Mucosa of rectum (tissue), 2 donors: Measurements from ENCODE around the gene FADS3.

ENCODE experiments used
- H3K27ac ChIP-seq, 2 donors: one replicate each; pipeline ENCODE4 v1.7.0; 2013; ENCODE audit warnings: inconsistent platforms in 2 of 2, low read depth in 2 of 2, low read length in 2 of 2
- H3K27me3 ChIP-seq, 2 donors: one replicate each; pipeline ENCODE4 v1.7.0; 2013; ENCODE audit warnings: low read length in 2 of 2; ENCODE audit not compliant: control insufficient read depth in 2 of 2, insufficient read depth in 2 of 2
- H3K36me3 ChIP-seq, 2 donors: one replicate each; pipeline ENCODE4 v1.7.0; 2013; ENCODE audit warnings: low read length in 2 of 2; ENCODE audit not compliant: control insufficient read depth in 2 of 2, insufficient read depth in 2 of 2
- H3K4me1 ChIP-seq, 2 donors: one replicate each; pipeline ENCODE4 v1.7.0; 2013; ENCODE audit warnings: low read length in 2 of 2, mild to moderate bottlenecking in 1 of 2; ENCODE audit not compliant: control insufficient read depth in 2 of 2, insufficient read depth in 2 of 2
- H3K4me3 ChIP-seq, 2 donors: one replicate each; pipeline ENCODE4 v1.7.0; 2013; ENCODE audit warnings: low read length in 2 of 2
- H3K9ac ChIP-seq, 2 donors: one replicate each; pipeline ENCODE4 v1.7.0; 2013; ENCODE audit warnings: low read length in 2 of 2, low read depth in 1 of 2, mild to moderate bottlenecking in 1 of 2
- H3K9me3 ChIP-seq, 2 donors: one replicate each; pipeline ENCODE4 v1.7.0; 2013; ENCODE audit warnings: low read length in 2 of 2; ENCODE audit not compliant: control insufficient read depth in 2 of 2
- donor health status: healthy.
- donor health status: Normal muscosa, but diverticular disease.

The FADS3 gene

DNA sequence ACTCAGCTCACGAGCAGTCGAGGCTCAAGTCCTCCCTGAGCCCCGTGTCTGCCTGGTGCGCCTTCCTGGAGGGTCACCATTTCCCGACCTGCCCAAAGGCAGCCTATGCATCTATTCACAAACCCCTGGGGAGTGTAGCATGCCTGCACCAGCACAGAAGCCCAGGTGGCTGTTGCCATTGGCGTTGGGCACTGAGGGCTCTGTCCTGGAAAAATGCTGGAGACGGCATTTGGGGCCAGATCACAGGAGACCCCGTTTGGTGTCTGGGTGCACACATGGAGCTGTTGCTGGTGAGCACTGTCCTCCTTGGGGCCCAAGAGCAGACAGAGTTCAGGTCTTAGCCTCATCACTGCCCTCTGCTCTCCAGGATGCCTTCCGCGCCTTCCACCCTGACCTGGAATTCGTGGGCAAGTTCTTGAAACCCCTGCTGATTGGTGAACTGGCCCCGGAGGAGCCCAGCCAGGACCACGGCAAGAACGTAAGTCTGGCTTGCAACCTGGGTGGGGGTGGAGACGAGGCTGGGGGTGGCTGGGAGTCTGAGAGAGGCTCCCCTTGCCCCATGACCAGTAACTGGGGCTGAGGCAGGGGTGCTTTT is 53.8 kb downstream of the FADS3 start:
- H3K27ac ChIP-seq, result no peak overlapping the region
- H3K4me1 ChIP-seq, result peaks cover 0 to 8% of the 10 kb centered on the region in 2 donors
- no peaks in the 10 kb centered on the region for H3K9me3 ChIP-seq
- H3K27me3 ChIP-seq, result no peaks in the 10 kb centered on the region
- peaks cover 0 to 2% of the 10 kb centered on the region in 2 donors for H3K36me3 ChIP-seq
- no peak overlapping the region for H3K4me3 ChIP-seq
- H3K9ac ChIP-seq, result no peak overlapping the region

DNA sequence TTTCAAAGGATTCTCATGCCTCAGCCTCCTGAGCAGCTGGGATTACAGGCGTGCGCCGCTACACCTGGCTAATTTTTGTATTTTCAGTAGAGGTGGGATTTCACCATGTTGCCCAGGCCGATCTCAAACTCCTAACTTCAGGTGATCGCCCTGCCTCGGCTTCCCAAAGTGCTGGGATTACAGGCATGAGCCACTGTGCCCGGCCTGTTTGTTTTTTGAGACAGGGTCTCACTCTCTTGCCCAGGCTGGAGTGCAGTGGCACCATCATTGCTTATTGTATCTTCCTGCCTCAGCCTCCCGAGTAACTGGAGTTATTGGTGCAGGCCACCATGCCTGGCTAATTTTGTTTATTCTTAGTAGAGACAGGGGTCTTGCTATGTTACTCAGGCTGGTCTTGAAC is 55.2 kb downstream of the FADS3 start:
- no peak overlapping the region for H3K27ac ChIP-seq
- no peaks in the 10 kb centered on the region for H3K9me3 ChIP-seq
- peaks cover 0 to 8% of the 10 kb centered on the region in 2 donors for H3K4me1 ChIP-seq
- H3K9ac ChIP-seq, result no peak overlapping the region
- H3K36me3 ChIP-seq, result peaks cover 0 to 2% of the 10 kb centered on the region in 2 donors
- peaks cover 0 to 5% of the 10 kb centered on the region in 2 donors for H3K27me3 ChIP-seq
- H3K4me3 ChIP-seq, result no peak overlapping the region

DNA sequence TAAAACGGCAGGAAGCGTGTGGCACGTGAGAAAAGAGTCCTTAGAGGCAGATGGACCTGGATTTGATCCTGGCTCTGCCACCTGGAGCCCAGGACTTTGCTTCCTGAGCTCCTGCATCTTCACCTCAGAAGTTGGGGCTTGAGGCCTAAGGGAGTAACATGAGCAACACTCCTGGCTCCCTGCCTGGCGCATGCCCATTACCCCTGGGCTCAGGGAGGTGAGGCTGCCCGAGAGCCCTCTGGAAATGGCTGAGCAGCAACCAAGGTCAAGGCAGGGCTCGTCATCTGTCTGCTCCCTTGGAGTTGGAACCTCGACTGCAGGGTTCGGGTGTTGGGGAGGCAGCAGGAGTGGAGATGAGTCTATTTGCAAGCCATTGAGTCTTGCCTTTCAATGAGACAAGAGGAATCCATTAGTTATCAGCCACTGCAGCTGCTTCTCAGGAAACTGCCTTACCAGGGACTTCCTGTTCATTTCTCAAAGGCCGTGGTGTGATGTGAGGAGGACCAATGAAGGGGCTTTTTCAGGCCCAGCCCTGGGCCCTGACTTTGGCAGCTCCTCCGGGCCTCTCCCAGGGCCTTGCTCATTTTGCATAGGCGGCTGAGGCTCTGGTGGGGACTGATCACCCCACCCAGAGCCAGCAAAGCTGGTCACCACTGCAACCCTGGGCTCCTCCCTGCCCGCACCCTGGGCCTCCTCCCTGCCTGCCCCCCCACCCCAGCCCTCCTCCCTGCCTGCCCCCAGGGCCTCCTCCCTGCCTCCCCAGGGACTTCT is 56.9 kb downstream of the FADS3 start:
- Histone ChIP-seq H3K9me3 (no peaks in the 10 kb centered on the region), H3K4me1 (peaks cover 0 to 9% of the 10 kb centered on the region in 2 donors), H3K4me3 (no peak overlapping the region), H3K36me3 (peaks cover 0 to 2% of the 10 kb centered on the region in 2 donors), H3K27ac (peak overlapping the region; percentile 23 to 37), H3K9ac (no peak overlapping the region), H3K27me3 (peaks cover 0 to 10% of the 10 kb centered on the region in 2 donors)

- Histone ChIP-seq H3K4me3 (no peak overlapping the region), H3K36me3 (peaks cover 0 to 2% of the 10 kb centered on the region in 2 donors), H3K4me1 (peaks cover 0 to 13% of the 10 kb centered on the region in 2 donors), H3K9ac (no peak overlapping the region), H3K27ac (peak overlapping the region in 1 of 2 donors; percentile 23), H3K27me3 (peaks cover 0 to 11% of the 10 kb centered on the region in 2 donors), H3K9me3 (no peaks in the 10 kb centered on the region)
Measured at GRCh38 chr11:61833926-61834277, 57.4 kb downstream of the FADS3 start.

DNA sequence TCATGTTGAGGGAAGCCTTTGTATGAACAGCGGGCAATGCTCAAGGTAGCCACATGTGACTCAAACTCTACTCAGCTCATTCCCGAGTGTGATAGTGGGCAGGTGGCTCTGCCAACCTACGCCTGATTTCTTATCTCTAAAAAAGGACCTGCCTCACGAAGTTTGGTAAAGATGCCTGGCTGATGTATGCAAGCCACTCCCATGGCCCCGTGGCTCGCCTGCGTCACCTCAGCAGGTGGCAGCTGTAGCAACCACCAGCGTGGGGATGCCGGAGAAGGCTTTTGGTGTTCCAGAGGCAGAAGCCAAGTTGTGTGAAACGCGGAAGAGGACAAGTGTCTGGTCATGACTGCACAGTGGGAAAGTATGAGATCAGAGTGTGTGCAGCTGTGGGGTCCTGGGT is 57.9 kb downstream of the FADS3 start:
- no peaks in the 10 kb centered on the region for H3K36me3 ChIP-seq
- no peak overlapping the region for H3K4me3 ChIP-seq
- no peak overlapping the region for H3K9ac ChIP-seq
- no peak overlapping the region for H3K27ac ChIP-seq
- peaks cover 0 to 13% of the 10 kb centered on the region in 2 donors for H3K4me1 ChIP-seq
- H3K27me3 ChIP-seq, result peaks cover 2 to 14% of the 10 kb centered on the region in 2 donors
- no peaks in the 10 kb centered on the region for H3K9me3 ChIP-seq

DNA sequence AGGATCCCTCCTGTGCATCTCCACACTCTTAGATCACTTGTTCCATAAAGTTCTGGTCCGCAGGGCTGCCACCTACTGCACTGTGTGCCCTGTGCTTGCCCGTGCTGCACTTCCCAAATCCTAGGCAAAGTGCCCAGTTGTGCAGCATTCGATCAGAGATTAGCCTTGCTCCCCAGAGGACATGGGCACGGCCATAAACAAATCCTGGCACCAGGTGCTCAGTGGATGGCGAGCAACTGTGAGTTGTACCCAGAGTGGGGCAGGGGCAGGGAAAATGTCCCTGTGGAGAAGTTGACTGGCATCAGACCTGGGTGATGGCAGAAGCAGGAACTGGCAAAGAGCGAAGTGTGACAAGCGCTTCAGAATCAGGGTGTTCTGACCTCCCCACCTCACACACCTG is 58.6 kb downstream of the FADS3 start:
- no peaks in the 10 kb centered on the region for H3K9me3 ChIP-seq
- H3K36me3 ChIP-seq, result no peaks in the 10 kb centered on the region
- no peak overlapping the region for H3K9ac ChIP-seq
- H3K27me3 ChIP-seq, result peaks cover 4 to 16% of the 10 kb centered on the region in 2 donors
- H3K4me3 ChIP-seq, result no peak overlapping the region
- H3K4me1 ChIP-seq, result peaks cover 0 to 15% of the 10 kb centered on the region in 2 donors
- H3K27ac ChIP-seq, result no peak overlapping the region

GRCh38 chr11:61832207-61832606 is 59.1 kb downstream of the FADS3 start:
- Histone ChIP-seq H3K27me3 (peaks cover 4 to 19% of the 10 kb centered on the region in 2 donors), H3K9me3 (no peaks in the 10 kb centered on the region), H3K4me3 (no peak overlapping the region), H3K4me1 (peaks cover 2 to 15% of the 10 kb centered on the region in 2 donors), H3K27ac (no peak overlapping the region), H3K9ac (no peak overlapping the region), H3K36me3 (no peaks in the 10 kb centered on the region)

GRCh38 chr11:61830237-61831105 is 60.9 kb downstream of the FADS3 start:
- peaks cover 3 to 15% of the 10 kb centered on the region in 2 donors for H3K4me1 ChIP-seq
- peak overlapping the region in 1 of 2 donors; percentile 58 for H3K27ac ChIP-seq
- H3K27me3 ChIP-seq, result peaks cover 4 to 27% of the 10 kb centered on the region in 2 donors
- no peaks in the 10 kb centered on the region for H3K36me3 ChIP-seq
- no peak overlapping the region for H3K9ac ChIP-seq
- H3K9me3 ChIP-seq, result no peaks in the 10 kb centered on the region
- H3K4me3 ChIP-seq, result no peak overlapping the region

GRCh38 chr11:61829806-61830205 is 61.5 kb downstream of the FADS3 start:
- no peak overlapping the region for H3K4me3 ChIP-seq
- H3K9ac ChIP-seq, result no peak overlapping the region
- H3K27ac ChIP-seq, result peak overlapping the region in 1 of 2 donors; percentile 58
- H3K27me3 ChIP-seq, result peaks cover 4 to 27% of the 10 kb centered on the region in 2 donors
- H3K36me3 ChIP-seq, result no peaks in the 10 kb centered on the region
- peaks cover 3 to 11% of the 10 kb centered on the region in 2 donors for H3K4me1 ChIP-seq
- H3K9me3 ChIP-seq, result no peaks in the 10 kb centered on the region
